PC-9 (cell line): ENCODE data around the gene SAT1. TPM values are rescaled to one million over a fixed set of nuclear protein-coding genes. Genes with fewer than 3 reads are reported as not detected.

Experiments used
- BruUV-seq: library from RNA; stranded (reverse); fragments of 400-500 nt; replicated peaks from 2 replicates; lab custom pipeline; 2021; lab: Mats Ljungman, UMichigan
- CTCF ChIA-PET: fragments of 300-600 bp; sonication (Branson Sonifier 250); formaldehyde crosslinking; loops from one replicate; lab custom pipeline; 2022; ENCODE audit warnings: antibody characterized with exemption; lab: Charles Lee
- POLR2A ChIA-PET: fragments of 300-600 bp; sonication (Branson Sonifier 250); formaldehyde crosslinking; loops from one replicate; lab custom pipeline; 2022; ENCODE audit warnings: antibody characterized with exemption; ENCODE audit not compliant: unreplicated experiment; lab: Charles Lee
- DNase-seq, 2 experiments: peaks; one replicate each; pipeline versions ENCODE4 v3.0.0 to v3.0.0-alpha.2; 2015 to 2022; ENCODE audit warnings: mixed read lengths in 1 of 2
- H2AFZ ChIP-seq: fragments of 200-600 bp; sonication (generic); 2 replicates; pipeline ENCODE4 v1.8.1; 2017; ENCODE audit warnings: antibody characterized with exemption
- H3F3A ChIP-seq: fragments of 200-600 bp; sonication (generic); 2 replicates; pipeline ENCODE4 v1.8.1; 2017; ENCODE audit warnings: antibody characterized with exemption, mild to moderate bottlenecking, low read depth; ENCODE audit not compliant: insufficient read depth
- H3K27ac ChIP-seq: fragments of 200-600 bp; sonication (generic); 2 replicates; pipeline ENCODE4 v1.6.1; 2016; ENCODE audit warnings: mixed run types
- H3K27me3 ChIP-seq: fragments of 200-600 bp; sonication (generic); 2 replicates; pipeline ENCODE4 v1.6.1; 2016; ENCODE audit warnings: low read depth, mixed run types; ENCODE audit not compliant: insufficient read depth
- H3K36me3 ChIP-seq: fragments of 200-600 bp; sonication (generic); 2 replicates; pipeline ENCODE4 v1.6.1; 2016; ENCODE audit warnings: low read depth, mixed run types
- H3K4me1 ChIP-seq: fragments of 200-600 bp; sonication (generic); replicated peaks from 2 replicates; pipeline ENCODE4 v1.6.1; 2016; ENCODE audit warnings: mixed run types; ENCODE audit not compliant: insufficient read depth
- H3K4me2 ChIP-seq: fragments of 200-600 bp; sonication (generic); 2 replicates; pipeline ENCODE4 v1.6.1; 2017; ENCODE audit warnings: mixed run types
- H3K4me3 ChIP-seq: fragments of 200-600 bp; sonication (generic); 2 replicates; pipeline ENCODE4 v1.6.1; 2016; ENCODE audit warnings: mixed run types
- H3K79me2 ChIP-seq: fragments of 200-600 bp; sonication (generic); 2 replicates; pipeline ENCODE4 v1.6.1; 2017; ENCODE audit warnings: low read depth, mixed run types
- H3K9me2 ChIP-seq: fragments of 200-600 bp; sonication (generic); 2 replicates; pipeline ENCODE4 v1.8.1; 2017; ENCODE audit warnings: mild to moderate bottlenecking; ENCODE audit not compliant: insufficient read depth
- H3K9me3 ChIP-seq: fragments of 200-600 bp; sonication (generic); 2 replicates; pipeline ENCODE4 v1.8.1; 2016; ENCODE audit warnings: low read depth; ENCODE audit not compliant: insufficient read depth
- H4K20me1 ChIP-seq: fragments of 200-600 bp; sonication (generic); 2 replicates; pipeline ENCODE4 v1.8.1; 2017; ENCODE audit not compliant: insufficient read depth
- EZH2 ChIP-seq: fragments of 200-600 bp; sonication (generic); IDR thresholded peaks from 2 replicates; pipeline ENCODE4 v1.8.0; 2017; ENCODE audit warnings: antibody characterized with exemption, low read depth
- intact Hi-C: fragments of 100-400 bp; cut with micrococcal nuclease; formaldehyde crosslinking; loops from one replicate; pipeline ENCODE4 v1.10.0; 2022; ENCODE audit not compliant: unreplicated experiment
- total RNA-seq: library from RNA; stranded (reverse); gene quantifications from 2 replicates; pipeline ENCODE4 v1.2.3, GENCODE V29; 2021
- TF ChIP-seq, protein P1 (sequence below): fragments of 200-600 bp; sonication (generic); conservative IDR thresholded peaks from 2 replicates; pipeline ENCODE4 v1.6.1; 2017; ENCODE audit warnings: mixed run types, antibody characterized with exemption, mild to moderate bottlenecking, moderate library complexity

The SAT1 gene
- total RNA-seq, 1 experiment from 2014 or later: 99.1 TPM

DNA sequence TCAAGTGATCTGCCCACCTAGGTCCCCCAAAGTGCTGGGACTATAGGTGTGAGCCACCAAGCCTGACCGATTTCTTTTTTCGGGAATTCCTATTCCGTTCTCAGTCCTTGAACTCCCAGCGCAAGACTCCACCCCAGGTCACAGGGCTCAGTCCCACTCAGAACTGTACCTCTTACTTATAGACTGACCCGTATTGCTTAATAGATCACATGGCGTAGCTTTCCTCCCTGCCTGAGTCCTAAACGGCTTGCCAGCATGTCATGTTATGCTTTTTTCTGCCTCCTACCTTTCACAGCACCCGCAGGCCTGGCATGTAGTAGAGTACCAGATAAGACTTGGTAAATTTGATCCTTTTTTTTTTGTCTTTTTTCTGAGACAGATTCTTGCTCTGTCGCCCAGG is 22.4 kb downstream of the SAT1 start:
- H3F3A ChIP-seq: peaks cover 62% of the 10 kb centered on the region
- H3K27ac ChIP-seq: peak overlapping the region; percentile 100
- H3K4me1 ChIP-seq: peaks cover 49% of the 10 kb centered on the region
- no peak for DNase-seq
- H2AFZ ChIP-seq: no peak overlapping the region
- H4K20me1 ChIP-seq: no peaks in the 10 kb centered on the region
- no TSS peak for BruUV-seq
- no peaks in the 10 kb centered on the region for H3K36me3 ChIP-seq
- TF ChIP-seq EZH2: no peak
- TF ChIP-seq, protein P1, sequence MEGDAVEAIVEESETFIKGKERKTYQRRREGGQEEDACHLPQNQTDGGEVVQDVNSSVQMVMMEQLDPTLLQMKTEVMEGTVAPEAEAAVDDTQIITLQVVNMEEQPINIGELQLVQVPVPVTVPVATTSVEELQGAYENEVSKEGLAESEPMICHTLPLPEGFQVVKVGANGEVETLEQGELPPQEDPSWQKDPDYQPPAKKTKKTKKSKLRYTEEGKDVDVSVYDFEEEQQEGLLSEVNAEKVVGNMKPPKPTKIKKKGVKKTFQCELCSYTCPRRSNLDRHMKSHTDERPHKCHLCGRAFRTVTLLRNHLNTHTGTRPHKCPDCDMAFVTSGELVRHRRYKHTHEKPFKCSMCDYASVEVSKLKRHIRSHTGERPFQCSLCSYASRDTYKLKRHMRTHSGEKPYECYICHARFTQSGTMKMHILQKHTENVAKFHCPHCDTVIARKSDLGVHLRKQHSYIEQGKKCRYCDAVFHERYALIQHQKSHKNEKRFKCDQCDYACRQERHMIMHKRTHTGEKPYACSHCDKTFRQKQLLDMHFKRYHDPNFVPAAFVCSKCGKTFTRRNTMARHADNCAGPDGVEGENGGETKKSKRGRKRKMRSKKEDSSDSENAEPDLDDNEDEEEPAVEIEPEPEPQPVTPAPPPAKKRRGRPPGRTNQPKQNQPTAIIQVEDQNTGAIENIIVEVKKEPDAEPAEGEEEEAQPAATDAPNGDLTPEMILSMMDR: no peak
- POLR2A ChIA-PET: no interaction called here
- H3K9me3 ChIP-seq: no peaks in the 10 kb centered on the region
- intact Hi-C loops: no loop called here
- H3K4me3 ChIP-seq: no peak overlapping the region
- H3K79me2 ChIP-seq: no peaks in the 10 kb centered on the region
- H3K27me3 ChIP-seq: no peaks in the 10 kb centered on the region
- no peaks in the 10 kb centered on the region for H3K9me2 ChIP-seq
- CTCF ChIA-PET: no interaction called here
- peak overlapping the region; percentile 74; the same call in 1 of the 2 replicates for H3K4me2 ChIP-seq

DNA sequence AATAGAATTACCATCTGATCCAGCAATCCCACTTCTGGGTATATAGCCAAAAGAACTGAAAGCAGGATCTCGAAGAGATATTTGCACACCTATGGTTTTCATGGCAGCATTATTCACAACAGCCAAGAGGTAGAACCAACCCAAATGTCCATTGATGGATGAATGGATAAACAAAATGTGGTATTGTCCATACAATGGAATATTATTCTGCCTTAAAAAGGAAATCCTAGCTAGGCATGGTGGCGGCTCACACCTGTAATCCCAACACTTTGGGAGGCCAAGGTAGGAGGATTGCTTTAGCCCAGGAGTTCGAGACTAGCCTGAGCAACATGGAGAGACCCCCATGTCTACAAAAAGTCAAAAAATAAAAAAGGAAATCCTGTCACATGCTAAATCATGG is 27.3 kb downstream of the SAT1 start:
- Histone ChIP-seq H3K27ac (no peak overlapping the region), H3K79me2 (no peaks in the 10 kb centered on the region), H3K36me3 (no peaks in the 10 kb centered on the region), H2AFZ (no peak overlapping the region), H3K9me3 (no peaks in the 10 kb centered on the region), H4K20me1 (no peaks in the 10 kb centered on the region), H3K4me3 (no peak overlapping the region), H3K9me2 (no peaks in the 10 kb centered on the region), H3K4me2 (no peak overlapping the region), H3K4me1 (peaks cover 19% of the 10 kb centered on the region), H3K27me3 (no peaks in the 10 kb centered on the region), H3F3A (peaks cover 35% of the 10 kb centered on the region)
- intact Hi-C loops: no loop called here
- ChIA-PET CTCF (no interaction called here), POLR2A (no interaction called here)
- DNase-seq: no peak
- TF ChIP-seq, protein P1: no peak
- TF ChIP-seq EZH2: no peak
- BruUV-seq: no TSS peak

DNA sequence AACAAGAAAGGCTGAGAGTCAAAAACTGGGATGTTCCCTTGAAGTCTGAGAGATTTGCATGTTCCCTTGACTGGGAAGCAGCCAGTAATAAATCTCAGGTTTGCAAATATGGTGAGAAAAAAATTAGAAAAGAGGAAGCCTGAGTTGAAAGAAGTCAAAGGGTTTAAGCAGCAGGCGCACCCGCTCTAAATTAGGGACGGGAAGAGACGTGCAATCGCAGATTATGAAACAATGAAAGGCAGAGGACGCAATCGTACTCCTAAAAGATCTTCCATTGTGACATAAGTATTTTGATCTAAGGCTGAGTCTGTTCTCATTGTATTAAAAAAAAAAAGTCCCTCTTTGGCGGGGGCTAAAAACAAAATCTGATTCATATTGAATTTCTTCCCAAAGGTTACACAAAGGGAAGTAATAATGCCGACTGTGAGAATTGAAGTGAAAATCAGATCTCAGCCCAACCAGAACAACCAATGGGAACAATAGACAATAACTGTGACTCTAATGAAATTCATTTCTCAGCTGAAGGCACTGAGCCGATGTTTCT is 28.2 kb downstream of the SAT1 start:
- POLR2A ChIA-PET: no interaction called here
- TF ChIP-seq, protein P1: no peak
- TF ChIP-seq EZH2: no peak
- no peak for DNase-seq
- no peak overlapping the region for H3K27ac ChIP-seq
- H3K9me3 ChIP-seq: no peaks in the 10 kb centered on the region
- no peaks in the 10 kb centered on the region for H3K27me3 ChIP-seq
- H3K4me1 ChIP-seq: peaks cover 10% of the 10 kb centered on the region
- H3K36me3 ChIP-seq: no peaks in the 10 kb centered on the region
- CTCF ChIA-PET: no interaction called here
- H3K4me3 ChIP-seq: no peak overlapping the region
- H3K4me2 ChIP-seq: no peak overlapping the region
- BruUV-seq: no TSS peak
- H4K20me1 ChIP-seq: no peaks in the 10 kb centered on the region
- no peaks in the 10 kb centered on the region for H3K9me2 ChIP-seq
- intact Hi-C loops: no loop called here
- no peaks in the 10 kb centered on the region for H3K79me2 ChIP-seq
- peaks cover 26% of the 10 kb centered on the region for H3F3A ChIP-seq
- H2AFZ ChIP-seq: no peak overlapping the region
